ENCODE data around the gene TRPM7.
A peak's percentile ranks its signal among the peaks of the same experiment; 100 is the strongest.
"Not testable (repeated sequence)": the region's sequence is repeated elsewhere in the genome, so short reads cannot be mapped to it uniquely, and the experiment has no call there.

Gene TRPM7

DNA sequence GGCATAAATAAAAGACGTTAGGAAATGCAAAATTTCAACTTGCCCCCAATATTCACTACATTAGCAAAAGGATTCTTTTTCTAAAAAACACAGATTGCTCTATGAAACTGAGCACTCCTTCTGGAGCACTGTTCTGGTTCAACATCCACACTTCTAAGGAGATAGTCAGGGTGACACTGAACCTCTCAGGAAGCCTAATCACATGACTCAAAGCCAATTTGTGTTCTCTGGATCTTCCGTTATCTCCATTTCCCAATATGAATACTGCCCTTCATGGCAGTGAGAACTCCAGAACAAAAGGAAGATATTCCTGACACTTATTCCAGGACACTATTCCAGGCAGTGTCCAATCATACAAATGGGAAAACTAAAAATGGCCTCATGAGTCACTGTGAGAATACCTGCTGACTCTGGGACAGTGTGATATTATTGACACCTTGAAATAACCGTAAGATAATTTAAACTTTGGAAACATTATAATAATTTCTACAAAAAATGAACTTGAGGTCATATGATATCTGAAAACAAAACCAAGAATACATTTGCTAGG is 21.4 kb upstream of the TRPM7 start:
- TF ChIP-seq, protein P1, sequence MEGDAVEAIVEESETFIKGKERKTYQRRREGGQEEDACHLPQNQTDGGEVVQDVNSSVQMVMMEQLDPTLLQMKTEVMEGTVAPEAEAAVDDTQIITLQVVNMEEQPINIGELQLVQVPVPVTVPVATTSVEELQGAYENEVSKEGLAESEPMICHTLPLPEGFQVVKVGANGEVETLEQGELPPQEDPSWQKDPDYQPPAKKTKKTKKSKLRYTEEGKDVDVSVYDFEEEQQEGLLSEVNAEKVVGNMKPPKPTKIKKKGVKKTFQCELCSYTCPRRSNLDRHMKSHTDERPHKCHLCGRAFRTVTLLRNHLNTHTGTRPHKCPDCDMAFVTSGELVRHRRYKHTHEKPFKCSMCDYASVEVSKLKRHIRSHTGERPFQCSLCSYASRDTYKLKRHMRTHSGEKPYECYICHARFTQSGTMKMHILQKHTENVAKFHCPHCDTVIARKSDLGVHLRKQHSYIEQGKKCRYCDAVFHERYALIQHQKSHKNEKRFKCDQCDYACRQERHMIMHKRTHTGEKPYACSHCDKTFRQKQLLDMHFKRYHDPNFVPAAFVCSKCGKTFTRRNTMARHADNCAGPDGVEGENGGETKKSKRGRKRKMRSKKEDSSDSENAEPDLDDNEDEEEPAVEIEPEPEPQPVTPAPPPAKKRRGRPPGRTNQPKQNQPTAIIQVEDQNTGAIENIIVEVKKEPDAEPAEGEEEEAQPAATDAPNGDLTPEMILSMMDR (IDR thresholded peaks at IDR 0.05; ENCODE audit: extremely low read depth, missing control alignments), result no peak

DNA sequence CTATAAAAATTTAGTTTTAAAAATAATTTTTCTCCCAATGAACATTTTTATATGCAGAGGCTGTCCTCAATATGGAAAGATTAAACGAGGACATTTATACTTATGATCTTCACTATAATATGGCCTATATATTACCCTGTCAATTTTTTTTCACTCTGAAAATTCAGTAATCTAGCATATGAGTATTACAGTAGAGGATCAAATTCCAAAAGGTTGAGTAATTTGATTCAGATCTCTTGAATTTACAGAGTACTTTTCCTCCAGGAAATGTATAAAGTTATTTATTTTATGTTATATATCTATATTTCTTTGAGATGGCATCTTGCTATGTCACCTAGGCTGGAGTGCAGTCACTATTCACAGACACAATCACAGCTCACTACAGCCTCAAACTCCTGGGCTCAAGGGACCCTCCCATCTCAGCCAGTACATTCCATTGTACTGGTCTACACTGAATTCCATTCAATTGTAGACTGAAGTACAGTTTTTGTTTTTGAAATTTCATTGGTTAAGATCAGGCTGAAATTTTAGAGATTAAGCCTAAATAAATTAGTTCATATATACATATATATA is 16.3 kb upstream of the TRPM7 start:
- DNase-seq (ENCODE audit: low spot score), result no peak
- TF ChIP-seq, protein P1 (IDR thresholded peaks at IDR 0.05; ENCODE audit: extremely low read depth, missing control alignments), result no peak

More for the DNA sequence above, 21.4 kb upstream of the TRPM7 start:
- DNase-seq (ENCODE audit: low spot score), result no peak

DNA sequence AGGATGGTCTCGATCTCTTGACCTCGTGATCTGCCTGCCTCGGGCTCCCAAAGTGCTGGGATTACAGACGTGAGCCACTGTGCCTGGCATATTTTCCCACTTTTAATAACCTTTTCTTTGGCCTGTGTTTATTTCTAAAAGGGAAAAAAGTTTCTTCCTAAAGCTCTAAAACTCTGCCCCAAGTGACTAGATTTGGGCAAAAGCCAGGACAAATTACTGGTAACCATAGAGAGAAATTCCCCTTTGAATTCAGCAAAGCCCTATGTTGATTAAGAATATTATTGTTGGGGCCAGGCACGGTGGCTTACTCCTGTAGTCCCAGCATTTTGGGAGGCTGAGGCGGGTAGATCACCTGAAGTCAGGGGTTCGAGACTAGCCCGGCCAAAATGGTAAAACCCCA is 11.5 kb upstream of the TRPM7 start:
- no peak for DNase-seq (ENCODE audit: low spot score)
- TF ChIP-seq, protein P1 (IDR thresholded peaks at IDR 0.05; ENCODE audit: extremely low read depth, missing control alignments), result no peak

DNA sequence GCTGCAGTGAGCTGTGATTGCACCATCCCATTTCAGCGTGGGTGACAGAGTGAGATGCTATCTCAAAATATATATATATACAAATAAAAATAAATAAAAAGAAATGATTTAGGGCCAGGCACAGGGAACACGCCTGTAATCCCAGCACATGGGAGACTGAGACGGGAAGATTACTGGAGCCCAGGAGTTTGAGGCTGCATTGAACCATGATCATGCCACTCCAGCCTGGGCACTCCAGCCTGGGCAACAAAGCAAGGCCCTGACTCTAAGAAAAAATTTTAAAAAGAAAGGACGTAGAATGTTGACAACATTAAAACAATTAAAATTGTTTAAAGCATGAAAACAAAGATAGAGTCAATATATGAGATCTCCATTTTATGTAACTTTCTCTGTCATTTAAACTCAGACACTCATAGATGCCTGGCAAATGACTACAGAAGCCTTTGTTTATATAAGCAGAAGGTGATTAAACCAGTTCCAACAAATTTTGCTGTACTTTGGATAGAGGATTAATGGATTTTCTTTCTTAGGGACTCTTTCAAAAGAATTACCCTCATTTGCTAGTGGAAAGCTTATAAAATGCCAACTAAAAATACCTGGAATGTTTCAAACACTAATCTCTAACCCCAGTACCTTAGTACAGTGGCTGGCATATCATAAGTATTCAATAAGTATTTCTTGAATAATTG is 10.7 kb upstream of the TRPM7 start:
- TF ChIP-seq, protein P1 (IDR thresholded peaks at IDR 0.05; ENCODE audit: extremely low read depth, missing control alignments), result no peak
- no peak for DNase-seq (ENCODE audit: low spot score)

DNA sequence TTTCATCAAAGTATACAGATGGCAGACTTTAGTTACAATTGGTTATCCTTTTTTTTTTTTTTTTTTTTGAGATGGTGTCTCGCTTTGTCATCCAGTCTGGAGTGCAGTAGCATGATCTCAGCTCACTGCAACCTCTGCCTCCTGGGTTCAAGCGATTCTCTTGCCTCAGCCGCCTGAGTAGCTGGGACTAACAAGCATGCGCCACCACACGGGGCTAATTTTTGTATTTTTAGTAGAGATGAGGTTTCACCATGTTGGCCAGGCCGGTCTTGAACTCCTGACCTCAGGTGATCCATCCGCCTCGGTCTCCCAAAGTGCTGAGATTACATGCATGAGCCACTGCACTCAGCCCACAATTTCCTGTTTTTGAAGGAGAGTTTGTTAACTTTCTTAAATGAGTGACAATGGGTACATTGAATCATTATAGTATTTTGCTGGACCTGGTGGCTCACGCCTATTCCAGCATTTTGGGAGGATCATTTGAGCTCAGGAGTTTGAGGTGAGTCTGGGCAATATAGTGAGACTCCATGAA is 8.1 kb upstream of the TRPM7 start:
- DNase-seq (ENCODE audit: low spot score), result not testable (repeated sequence)

DNA sequence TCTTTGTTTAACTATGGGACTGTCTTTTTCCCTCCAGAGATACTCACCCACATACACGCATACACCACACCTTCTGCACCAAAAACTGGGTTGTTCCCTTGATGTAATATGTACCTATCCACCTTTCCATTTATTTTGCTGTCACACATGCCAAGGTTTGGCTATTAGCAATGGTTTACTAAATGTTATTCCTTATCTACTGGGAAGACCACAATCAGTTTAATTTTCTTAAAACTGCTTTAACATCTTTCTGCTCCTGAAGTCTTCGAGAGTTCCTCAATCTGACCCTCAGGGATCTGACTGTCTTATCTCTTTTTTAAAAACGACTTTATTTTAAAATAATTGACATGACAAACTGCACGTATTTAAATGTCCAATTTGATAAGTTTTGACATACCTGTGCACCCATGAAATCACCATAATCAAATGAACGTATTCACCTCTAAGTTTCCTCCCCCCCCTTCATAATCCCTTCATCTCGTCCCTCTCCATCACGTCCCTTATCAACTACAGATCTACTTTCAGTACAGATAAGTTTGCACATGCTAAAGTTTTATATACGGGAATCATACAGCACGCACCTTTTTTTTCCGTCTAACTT is 805 bp upstream of the TRPM7 start:
- DNase-seq (ENCODE audit: low spot score), result no peak

DNA sequence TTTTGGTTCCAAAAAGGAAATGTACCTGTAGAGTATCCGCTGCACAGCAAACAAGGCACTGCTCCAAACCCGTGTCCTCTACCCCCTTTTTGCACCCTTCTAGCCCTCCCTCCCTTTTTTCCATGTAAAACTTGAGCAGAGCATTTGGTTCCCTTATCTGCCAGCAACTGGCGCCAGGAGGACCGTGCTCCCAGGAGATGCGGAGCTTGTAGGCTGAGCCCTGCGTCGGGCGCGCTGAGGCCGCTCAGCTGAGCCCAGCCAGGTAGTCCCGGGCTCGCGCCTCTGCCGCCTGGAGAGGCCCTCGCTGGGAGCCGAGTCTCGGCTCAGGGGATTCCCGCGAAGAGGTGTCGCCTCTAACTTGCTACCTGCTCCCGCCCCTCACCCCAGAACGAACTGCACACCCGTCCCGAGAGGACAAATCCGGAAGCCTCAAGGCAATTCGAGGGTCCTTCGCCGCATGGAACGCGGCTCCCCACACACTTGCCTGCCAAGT is 575 bp downstream of the TRPM7 start:
- TF ChIP-seq, protein P1 (IDR thresholded peaks at IDR 0.05; ENCODE audit: extremely low read depth, missing control alignments), result no peak
- DNase-seq (ENCODE audit: low spot score), result peak; percentile 79

More for the DNA sequence above, 805 bp upstream of the TRPM7 start:
- TF ChIP-seq, protein P1 (IDR thresholded peaks at IDR 0.05; ENCODE audit: extremely low read depth, missing control alignments), result no peak

Data from GM20000 (cell line).